Measurements from ENCODE around the gene OR10A6. TPM values are rescaled to one million over a fixed set of nuclear protein-coding genes. Genes with fewer than 3 reads are reported as not detected.

The OR10A6 gene
- total and polyA plus RNA-seq, 4 experiments from 2014 or later: not detected

Other genes starting within 250 kb of the OR10A6 start
- not detected for gene OVCH2, start 224.8 kb downstream of the OR10A6 start, total RNA-seq
- gene OVCH2, start 224.8 kb downstream of the OR10A6 start, polyA plus RNA-seq: not detected
- gene OR5P2, start 134.3 kb downstream of the OR10A6 start, total RNA-seq: not detected
- not detected for gene OR5P2, start 134.3 kb downstream of the OR10A6 start, polyA plus RNA-seq
- not detected for gene OR5P3, start 100.4 kb downstream of the OR10A6 start, total RNA-seq
- not detected for gene OR5P3, start 100.4 kb downstream of the OR10A6 start, polyA plus RNA-seq
- gene OR10A3, start 10.4 kb upstream of the OR10A6 start, total RNA-seq: not detected
- not detected for gene OR10A3, start 10.4 kb upstream of the OR10A6 start, polyA plus RNA-seq
- gene NLRP10, start 34.2 kb upstream of the OR10A6 start, total RNA-seq: not detected
- not detected for gene NLRP10, start 34.2 kb upstream of the OR10A6 start, polyA plus RNA-seq
- 100 to 1,000 TPM; 317 to 330 TPM for gene EIF3F, start 56.1 kb upstream of the OR10A6 start, total RNA-seq
- gene EIF3F, start 56.1 kb upstream of the OR10A6 start, polyA plus RNA-seq: 100 to 1,000 TPM; 390 to 441 TPM
- gene TUB, start 149.9 kb upstream of the OR10A6 start, total RNA-seq: under 1 TPM; 0.26 to 0.36 TPM
- under 1 TPM in 1 of 2 donors, not detected in 1; 0.15 TPM for gene TUB, start 149.9 kb upstream of the OR10A6 start, polyA plus RNA-seq
- gene RIC3, start 237.8 kb upstream of the OR10A6 start, total RNA-seq: 10 to 100 TPM; 28.7 to 30.0 TPM
- gene RIC3, start 237.8 kb upstream of the OR10A6 start, polyA plus RNA-seq: 1 to 10 TPM; 1.8 to 3.7 TPM

All from CD4-positive, alpha-beta memory T cell (primary cell).